ENCODE results near the gene DOC2B.

- no peak for TF ChIP-seq TAF1 (IDR thresholded peaks at IDR 0.05; ENCODE audit: low read depth)
- TF ChIP-seq CTCF (IDR thresholded peaks at IDR 0.05; ENCODE audit: poor library complexity, severe bottlenecking) = no peak
- no peak for TF ChIP-seq SMC3 (conservative IDR thresholded peaks at IDR 0.05; ENCODE audit: poor library complexity)
Measured at GRCh38 chr17:151004-151403, 30.4 kb downstream of the DOC2B start.

All from neural cell (in vitro differentiated cells).